ENCODE data around the gene FDPS.
"Not testable (repeated sequence)": the region's sequence is repeated elsewhere in the genome, so short reads cannot be mapped to it uniquely, and the experiment has no call there.

The FDPS gene

DNA sequence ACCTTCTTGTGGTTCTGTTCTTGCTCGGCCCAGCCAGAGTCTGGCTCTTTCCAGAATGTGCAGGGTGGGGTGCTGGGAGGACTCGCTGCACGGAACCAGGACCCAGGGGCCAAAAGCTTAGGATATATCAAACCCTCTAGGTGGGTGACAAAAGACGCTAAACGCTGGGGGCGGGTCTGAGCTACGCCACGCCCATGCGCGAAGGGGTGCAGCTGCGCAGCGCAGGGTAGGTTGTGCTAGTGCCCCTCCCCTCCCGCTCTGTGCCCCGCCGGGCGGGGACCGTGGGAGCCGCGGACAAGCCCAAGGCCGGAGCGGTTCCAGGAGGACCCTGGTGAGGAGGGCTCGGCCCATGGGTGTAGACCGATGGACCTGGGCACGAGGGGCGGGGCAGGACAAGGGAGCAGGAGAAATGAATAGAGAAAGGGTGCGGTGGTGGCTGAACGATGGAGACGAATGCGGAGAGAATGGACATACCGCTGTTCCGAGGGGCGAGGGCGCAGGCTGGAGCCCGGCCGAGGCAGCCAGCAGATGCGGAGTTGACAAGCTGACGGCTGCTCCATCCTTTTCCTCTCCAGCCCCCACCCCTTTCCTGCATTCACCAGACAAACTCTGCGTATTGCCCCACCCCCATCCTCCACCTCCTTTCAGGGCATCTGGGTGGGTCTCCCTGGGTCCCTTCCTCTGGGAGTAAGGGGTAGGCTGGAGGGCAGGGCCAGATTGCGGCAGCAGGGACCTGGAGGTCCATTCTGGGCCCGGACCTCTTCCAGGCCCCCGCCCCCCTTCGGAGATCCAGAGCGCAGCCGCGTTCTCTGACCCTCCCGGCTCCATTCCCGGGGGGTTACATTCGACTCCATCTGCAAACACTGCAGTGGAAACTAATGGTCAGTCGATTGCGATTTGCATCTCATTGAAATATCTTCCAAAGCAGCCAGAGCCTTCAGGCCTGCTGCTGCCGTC, 12.3 kb downstream of the FDPS start, which contains the start of gene RUSC1:
RUSC1 (plus strand) TSS at position 234 of the 957 bp plus-strand sequence. CDS start 880 bp downstream, outside the sequence.
- peaks cover 28% of the 10 kb centered on the region for H3K4me1 Mint-ChIP-seq (ENCODE audit: low read depth)
- no peaks in the 10 kb centered on the region for H3K27me3 Mint-ChIP-seq
- H3K36me3 Mint-ChIP-seq (ENCODE audit: low read depth) = peaks cover 34% of the 10 kb centered on the region
- no peaks in the 10 kb centered on the region for H3K9me3 Mint-ChIP-seq
- peak within 1 kb of the TSS; percentile 73 for H3K4me3 Mint-ChIP-seq
- H3K27ac Mint-ChIP-seq = no peak within 1 kb of the TSS

- H3K4me3 Mint-ChIP-seq = peak overlapping the region; percentile 73
- H3K9me3 Mint-ChIP-seq = no peaks in the 10 kb centered on the region
- H3K36me3 Mint-ChIP-seq (ENCODE audit: low read depth) = peaks cover 30% of the 10 kb centered on the region
- H3K4me1 Mint-ChIP-seq (ENCODE audit: low read depth) = peaks cover 32% of the 10 kb centered on the region
- H3K27ac Mint-ChIP-seq = no peak overlapping the region
- H3K27me3 Mint-ChIP-seq = no peaks in the 10 kb centered on the region
These were observed 13.2 kb downstream of the FDPS start for GRCh38 chr1:155321639-155322503.

GRCh38 chr1:155322571-155322952, 13.9 kb downstream of the FDPS start:
- H3K4me1 Mint-ChIP-seq (ENCODE audit: low read depth) = peaks cover 32% of the 10 kb centered on the region
- peak overlapping the region; percentile 73 for H3K4me3 Mint-ChIP-seq
- H3K36me3 Mint-ChIP-seq (ENCODE audit: low read depth) = peaks cover 26% of the 10 kb centered on the region
- H3K9me3 Mint-ChIP-seq = no peaks in the 10 kb centered on the region
- H3K27ac Mint-ChIP-seq = no peak overlapping the region
- H3K27me3 Mint-ChIP-seq = no peaks in the 10 kb centered on the region

DNA sequence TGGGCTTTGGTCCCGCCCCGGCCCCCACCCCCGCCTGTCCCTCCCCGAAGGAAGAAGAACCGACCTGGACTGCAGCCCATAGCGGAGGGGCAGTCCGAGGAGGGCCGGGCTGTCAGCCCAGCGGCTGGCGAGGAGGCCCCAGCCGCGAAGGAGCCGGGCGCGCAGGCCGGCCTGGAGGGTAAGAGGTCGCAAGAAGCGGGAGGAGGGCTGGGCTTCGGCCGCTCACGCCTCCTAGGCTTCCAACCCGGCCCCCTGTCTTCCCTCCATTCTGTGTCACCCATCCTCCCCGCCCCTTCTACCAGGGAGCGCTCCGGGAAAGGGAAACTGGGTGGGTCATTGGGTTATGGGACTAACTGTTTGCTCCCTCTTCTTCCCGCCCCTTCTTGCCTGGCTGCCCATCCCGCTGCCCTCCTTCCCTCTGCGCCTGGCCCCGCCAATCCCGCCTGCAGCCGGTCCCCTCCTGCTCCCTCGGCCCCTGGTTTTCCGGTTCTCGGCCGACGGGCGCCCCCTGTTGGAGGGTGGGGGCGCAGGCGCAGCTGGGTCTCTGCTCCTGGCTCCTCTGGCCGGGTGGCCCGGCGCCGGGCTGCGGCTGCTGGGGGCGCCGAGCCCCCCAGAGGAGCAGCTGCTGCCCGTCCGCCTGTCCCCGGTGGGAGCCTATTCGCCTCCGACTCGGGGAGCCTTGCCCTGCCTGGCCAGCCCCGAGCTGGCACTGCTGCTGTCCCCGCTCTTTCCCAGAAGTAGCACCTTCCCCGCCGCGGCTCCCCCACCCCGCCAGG, 14.5 kb downstream of the FDPS start:
- peaks cover 22% of the 10 kb centered on the region for H3K36me3 Mint-ChIP-seq (ENCODE audit: low read depth)
- H3K4me3 Mint-ChIP-seq = peak overlapping the region; percentile 83
- no peaks in the 10 kb centered on the region for H3K27me3 Mint-ChIP-seq
- H3K27ac Mint-ChIP-seq = peak overlapping the region; percentile 67
- peaks cover 32% of the 10 kb centered on the region for H3K4me1 Mint-ChIP-seq (ENCODE audit: low read depth)
- H3K9me3 Mint-ChIP-seq = no peaks in the 10 kb centered on the region

GRCh38 chr1:155323729-155324036, 15.0 kb downstream of the FDPS start:
- H3K36me3 Mint-ChIP-seq (ENCODE audit: low read depth) = peaks cover 22% of the 10 kb centered on the region
- no peaks in the 10 kb centered on the region for H3K9me3 Mint-ChIP-seq
- peaks cover 32% of the 10 kb centered on the region for H3K4me1 Mint-ChIP-seq (ENCODE audit: low read depth)
- H3K4me3 Mint-ChIP-seq = peak overlapping the region; percentile 83
- no peaks in the 10 kb centered on the region for H3K27me3 Mint-ChIP-seq
- H3K27ac Mint-ChIP-seq = peak overlapping the region; percentile 26

DNA sequence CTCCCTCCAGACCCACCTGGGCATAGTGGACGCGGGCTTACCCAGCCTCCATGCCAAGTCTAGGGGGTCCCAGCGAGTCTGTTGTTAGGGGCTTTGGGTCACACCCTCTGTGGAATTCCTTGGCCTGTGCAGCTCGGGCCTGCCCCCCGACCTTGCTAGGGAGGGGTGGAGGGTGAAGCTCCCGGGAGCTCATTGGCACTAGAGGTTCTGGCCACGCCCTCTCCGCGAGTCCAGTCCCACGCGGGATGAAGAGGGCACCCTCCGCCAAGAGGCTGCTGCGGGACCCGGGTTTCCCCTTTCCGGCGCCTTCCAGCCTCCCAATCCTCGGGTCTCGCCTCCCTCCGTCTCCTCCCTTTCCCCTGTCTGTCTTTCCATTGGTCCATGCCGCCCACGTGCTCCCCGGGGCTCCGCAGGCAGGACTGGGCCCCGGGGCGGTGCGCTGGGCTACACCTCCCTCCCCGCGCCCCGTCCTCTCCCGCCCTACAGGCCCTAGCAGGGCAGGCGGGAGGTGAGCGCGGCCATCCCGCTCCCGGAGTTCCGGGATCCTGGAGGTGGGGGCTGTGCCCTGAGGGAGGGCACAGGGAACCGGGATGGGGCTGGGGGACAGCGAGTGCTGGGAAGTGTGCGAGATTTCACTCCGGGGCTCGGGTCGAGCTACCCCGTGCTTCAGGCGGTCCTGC, 15.5 kb downstream of the FDPS start:
- H3K36me3 Mint-ChIP-seq (ENCODE audit: low read depth) = peaks cover 18% of the 10 kb centered on the region
- no peaks in the 10 kb centered on the region for H3K27me3 Mint-ChIP-seq
- H3K4me3 Mint-ChIP-seq = peak overlapping the region; percentile 83
- H3K27ac Mint-ChIP-seq = peak overlapping the region; percentile 26
- no peaks in the 10 kb centered on the region for H3K9me3 Mint-ChIP-seq
- peaks cover 32% of the 10 kb centered on the region for H3K4me1 Mint-ChIP-seq (ENCODE audit: low read depth)

- no peaks in the 10 kb centered on the region for H3K9me3 Mint-ChIP-seq
- peaks cover 15% of the 10 kb centered on the region for H3K36me3 Mint-ChIP-seq (ENCODE audit: low read depth)
- peak overlapping the region; percentile 83 for H3K4me3 Mint-ChIP-seq
- no peaks in the 10 kb centered on the region for H3K27me3 Mint-ChIP-seq
- H3K27ac Mint-ChIP-seq = no peak overlapping the region
- H3K4me1 Mint-ChIP-seq (ENCODE audit: low read depth) = peaks cover 28% of the 10 kb centered on the region
These were observed 16.3 kb downstream of the FDPS start for GRCh38 chr1:155324717-155325602.

GRCh38 chr1:155325603-155325893, 16.9 kb downstream of the FDPS start:
- peak overlapping the region; percentile 40 for H3K4me3 Mint-ChIP-seq
- H3K9me3 Mint-ChIP-seq = no peaks in the 10 kb centered on the region
- H3K4me1 Mint-ChIP-seq (ENCODE audit: low read depth) = peaks cover 22% of the 10 kb centered on the region
- H3K27ac Mint-ChIP-seq = no peak overlapping the region
- peaks cover 12% of the 10 kb centered on the region for H3K36me3 Mint-ChIP-seq (ENCODE audit: low read depth)
- H3K27me3 Mint-ChIP-seq = no peaks in the 10 kb centered on the region

DNA sequence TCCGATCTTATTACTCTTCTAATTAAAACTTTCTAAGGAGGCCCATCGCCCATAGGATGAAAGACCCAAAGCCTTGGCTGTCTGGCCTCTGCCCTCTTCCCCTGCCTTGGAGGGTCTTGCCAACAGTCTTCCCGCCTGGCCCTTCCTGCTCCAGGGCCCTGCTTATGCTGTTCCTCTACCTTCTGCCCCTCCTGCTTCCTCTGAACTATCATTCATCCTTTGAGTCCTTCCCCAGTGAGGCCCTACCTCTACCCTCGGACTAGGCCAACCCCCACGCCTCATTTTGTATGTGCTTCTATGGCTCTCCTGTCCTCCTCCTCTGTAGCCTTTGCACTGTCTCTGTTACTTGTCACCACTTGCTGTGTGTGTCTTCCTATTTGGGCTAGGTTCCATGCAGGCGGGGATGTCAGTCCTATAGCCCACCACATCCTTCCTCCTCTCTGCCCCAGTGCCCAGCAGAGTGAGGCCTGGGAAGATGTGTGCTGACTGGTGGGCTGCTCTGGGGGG, 17.4 kb downstream of the FDPS start:
- Mint-ChIP-seq H3K36me3 (ENCODE audit: low read depth) (peaks cover 17% of the 10 kb centered on the region), H3K27ac (no peak overlapping the region), H3K4me1 (ENCODE audit: low read depth) (peaks cover 17% of the 10 kb centered on the region), H3K9me3 (no peaks in the 10 kb centered on the region), H3K4me3 (peak overlapping the region; percentile 35), H3K27me3 (no peaks in the 10 kb centered on the region)

GRCh38 chr1:155326631-155327037, 18.0 kb downstream of the FDPS start:
- Mint-ChIP-seq H3K9me3 (no peaks in the 10 kb centered on the region), H3K4me3 (no peak overlapping the region), H3K36me3 (ENCODE audit: low read depth) (peaks cover 20% of the 10 kb centered on the region), H3K4me1 (ENCODE audit: low read depth) (peaks cover 14% of the 10 kb centered on the region), H3K27ac (no peak overlapping the region), H3K27me3 (no peaks in the 10 kb centered on the region)

DNA sequence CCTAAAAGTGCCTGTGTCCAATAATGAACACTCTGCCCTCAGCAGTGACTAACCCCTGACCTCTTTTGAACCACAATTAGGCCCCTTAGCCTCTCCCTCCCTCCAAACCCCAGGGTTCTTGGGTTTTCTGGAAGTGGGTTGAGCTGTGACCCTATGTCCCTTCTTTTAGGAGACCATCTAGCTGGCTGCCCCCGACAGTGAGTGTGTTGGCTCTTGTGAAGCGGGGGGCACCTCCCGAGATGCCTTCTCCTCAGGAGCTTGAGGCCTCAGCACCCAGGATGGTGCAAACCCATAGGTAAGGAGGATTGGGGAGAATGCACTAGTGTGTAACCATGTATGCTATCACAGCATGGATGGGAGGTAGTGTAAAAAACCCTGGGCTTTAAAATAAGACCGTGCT, 19.3 kb downstream of the FDPS start:
- Mint-ChIP-seq H3K4me1 (ENCODE audit: low read depth) (peaks cover 5% of the 10 kb centered on the region), H3K27ac (no peak overlapping the region), H3K36me3 (ENCODE audit: low read depth) (peaks cover 14% of the 10 kb centered on the region), H3K9me3 (no peaks in the 10 kb centered on the region), H3K4me3 (no peak overlapping the region), H3K27me3 (no peaks in the 10 kb centered on the region)

DNA sequence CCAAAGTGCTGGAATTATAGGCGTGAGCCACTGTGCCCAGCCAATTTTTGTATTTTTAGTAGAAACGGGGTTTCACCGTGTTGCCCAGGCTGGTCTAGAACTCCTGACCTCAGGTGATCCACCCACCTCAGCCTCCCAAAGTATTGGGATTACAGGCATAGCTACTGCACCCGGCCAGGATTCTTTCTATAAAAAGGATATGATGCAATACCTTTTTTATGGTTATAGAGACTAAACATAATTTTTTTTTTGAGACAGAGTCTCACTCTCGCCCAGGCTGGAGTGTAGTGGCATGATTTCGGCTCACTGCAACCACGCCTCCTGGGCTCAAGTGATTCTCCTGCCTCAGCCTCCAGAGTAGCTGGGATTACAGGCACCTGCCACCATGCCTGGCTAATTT, 20.2 kb downstream of the FDPS start:
- H3K9me3 Mint-ChIP-seq = not testable (repeated sequence)
- peaks cover 20% of the 10 kb centered on the region for H3K36me3 Mint-ChIP-seq (ENCODE audit: low read depth)

GRCh38 chr1:155329980-155330598, 21.4 kb downstream of the FDPS start:
- Mint-ChIP-seq H3K27ac (no peak overlapping the region), H3K4me1 (ENCODE audit: low read depth) (peaks cover 5% of the 10 kb centered on the region), H3K9me3 (no peaks in the 10 kb centered on the region), H3K36me3 (ENCODE audit: low read depth) (peaks cover 20% of the 10 kb centered on the region), H3K4me3 (no peak overlapping the region), H3K27me3 (no peaks in the 10 kb centered on the region)

More for the DNA sequence above, 20.2 kb downstream of the FDPS start:
- H3K27me3 Mint-ChIP-seq; H3K4me1 Mint-ChIP-seq (ENCODE audit: low read depth); H3K27ac Mint-ChIP-seq; H3K4me3 Mint-ChIP-seq: not testable (repeated sequence)

Measured in stimulated activated naive CD8-positive, alpha-beta T cell treated with anti-CD3 and anti-CD28 coated beads, Interleukin-15, Interleukin-2, amounts not matched to agents 100 ng/mL and 50 ng/mL, for 24 hours (primary cell).